Kidney epithelial cell (primary cell): ENCODE measurements around the gene UIMC1. TPM values are rescaled to one million over a fixed set of nuclear protein-coding genes. Genes with fewer than 3 reads are reported as not detected.

Experiments
- DNase-seq: peaks from one replicate; pipeline ENCODE4 v3.0.0-alpha.2; 2010; ENCODE audit warnings: low read depth
- H3K27me3 ChIP-seq: 2 replicates; pipeline ENCODE4 v1.6.0; 2011; ENCODE audit warnings: low read length; ENCODE audit not compliant: control insufficient read depth, insufficient read depth
- H3K36me3 ChIP-seq: 2 replicates; pipeline ENCODE4 v1.5.1; 2011; ENCODE audit warnings: low read length; ENCODE audit not compliant: control insufficient read depth, insufficient read depth
- H3K4me3 ChIP-seq: 2 replicates; pipeline ENCODE4 v1.5.1; 2011; ENCODE audit warnings: low read depth, mild to moderate bottlenecking, control low read depth, low read length
- total RNA-seq: library from RNA; depleted of rRNA; stranded (reverse); fragments of >200 nt; gene quantifications from 2 replicates; pipeline ENCODE4 v1.2.3, GENCODE V29; 2015
- TF ChIP-seq, protein P1 (sequence below): IDR thresholded peaks from 2 replicates; pipeline ENCODE4 v1.5.1; 2011; ENCODE audit warnings: mild to moderate bottlenecking, moderate library complexity, low read length, control low read depth, inconsistent platforms; ENCODE audit not compliant: insufficient read depth, poor library complexity, severe bottlenecking

Gene UIMC1
- total RNA-seq, 1 donor from 2014 or later = 24.5 TPM

DNA sequence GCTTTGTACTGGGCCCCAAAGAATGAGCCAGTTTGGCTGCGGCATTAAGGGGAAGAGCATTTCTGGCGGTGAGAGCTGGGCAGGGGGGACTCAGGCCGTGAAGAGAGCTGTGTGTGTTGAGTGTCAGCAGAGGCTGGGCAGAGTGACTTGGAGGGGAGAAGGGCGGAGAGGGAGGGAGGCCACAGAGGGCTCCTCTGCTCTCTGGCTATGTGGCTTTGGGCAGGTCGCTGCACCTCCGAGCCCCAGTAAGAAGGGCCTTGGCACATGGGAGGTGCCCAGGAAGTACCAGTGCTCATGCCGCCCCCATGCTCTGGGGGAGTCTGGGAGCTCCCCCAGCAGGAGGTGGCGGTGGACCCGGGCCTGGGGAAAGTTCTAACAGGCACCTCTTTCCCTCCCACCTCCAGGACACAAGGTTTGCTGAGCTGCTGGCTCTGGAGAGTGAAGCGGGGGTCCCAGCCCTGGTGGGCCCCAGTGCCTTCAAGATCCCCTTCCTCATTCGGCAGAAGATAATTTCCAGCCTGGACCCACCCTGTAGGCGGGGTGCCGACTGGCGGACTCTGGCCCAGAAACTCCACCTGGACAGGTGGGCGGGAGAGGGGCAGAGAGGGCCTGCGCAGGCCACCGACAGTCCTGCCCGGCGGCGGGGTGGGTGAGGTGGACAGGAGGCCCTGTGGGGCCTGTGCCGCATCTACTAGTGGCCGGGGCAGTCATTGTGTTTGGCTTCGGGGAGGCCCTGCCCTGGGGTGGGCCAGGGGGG, 127.5 kb downstream of the UIMC1 start:
- Histone ChIP-seq H3K27me3 (peaks cover 45% of the 10 kb centered on the region), H3K4me3 (no peak overlapping the region), H3K36me3 (no peaks in the 10 kb centered on the region)
- no peak for DNase-seq
- TF ChIP-seq, protein P1, sequence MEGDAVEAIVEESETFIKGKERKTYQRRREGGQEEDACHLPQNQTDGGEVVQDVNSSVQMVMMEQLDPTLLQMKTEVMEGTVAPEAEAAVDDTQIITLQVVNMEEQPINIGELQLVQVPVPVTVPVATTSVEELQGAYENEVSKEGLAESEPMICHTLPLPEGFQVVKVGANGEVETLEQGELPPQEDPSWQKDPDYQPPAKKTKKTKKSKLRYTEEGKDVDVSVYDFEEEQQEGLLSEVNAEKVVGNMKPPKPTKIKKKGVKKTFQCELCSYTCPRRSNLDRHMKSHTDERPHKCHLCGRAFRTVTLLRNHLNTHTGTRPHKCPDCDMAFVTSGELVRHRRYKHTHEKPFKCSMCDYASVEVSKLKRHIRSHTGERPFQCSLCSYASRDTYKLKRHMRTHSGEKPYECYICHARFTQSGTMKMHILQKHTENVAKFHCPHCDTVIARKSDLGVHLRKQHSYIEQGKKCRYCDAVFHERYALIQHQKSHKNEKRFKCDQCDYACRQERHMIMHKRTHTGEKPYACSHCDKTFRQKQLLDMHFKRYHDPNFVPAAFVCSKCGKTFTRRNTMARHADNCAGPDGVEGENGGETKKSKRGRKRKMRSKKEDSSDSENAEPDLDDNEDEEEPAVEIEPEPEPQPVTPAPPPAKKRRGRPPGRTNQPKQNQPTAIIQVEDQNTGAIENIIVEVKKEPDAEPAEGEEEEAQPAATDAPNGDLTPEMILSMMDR = no peak

DNA sequence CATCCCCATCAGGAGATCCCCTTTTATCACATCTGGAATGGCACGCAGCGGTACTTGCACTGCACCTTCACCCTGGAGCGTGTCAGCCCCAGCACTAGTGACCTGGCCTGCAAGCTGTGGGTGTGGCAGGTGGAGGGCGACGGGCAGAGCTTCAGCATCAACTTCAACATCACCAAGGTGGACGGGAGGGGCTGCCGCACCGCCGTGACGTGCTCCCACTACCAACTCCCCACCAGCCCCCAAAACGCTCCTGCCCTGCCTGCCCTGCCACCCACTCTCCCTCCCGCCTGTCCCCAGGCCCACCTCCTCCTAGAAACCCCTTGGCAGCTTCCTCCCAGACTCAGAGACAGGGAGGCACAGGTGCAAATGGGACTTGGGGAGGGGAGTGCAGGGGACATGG, 128.1 kb downstream of the UIMC1 start:
- Histone ChIP-seq H3K27me3 (peaks cover 51% of the 10 kb centered on the region), H3K36me3 (no peaks in the 10 kb centered on the region), H3K4me3 (no peak overlapping the region)
- no peak for DNase-seq
- TF ChIP-seq, protein P1 = no peak

DNA sequence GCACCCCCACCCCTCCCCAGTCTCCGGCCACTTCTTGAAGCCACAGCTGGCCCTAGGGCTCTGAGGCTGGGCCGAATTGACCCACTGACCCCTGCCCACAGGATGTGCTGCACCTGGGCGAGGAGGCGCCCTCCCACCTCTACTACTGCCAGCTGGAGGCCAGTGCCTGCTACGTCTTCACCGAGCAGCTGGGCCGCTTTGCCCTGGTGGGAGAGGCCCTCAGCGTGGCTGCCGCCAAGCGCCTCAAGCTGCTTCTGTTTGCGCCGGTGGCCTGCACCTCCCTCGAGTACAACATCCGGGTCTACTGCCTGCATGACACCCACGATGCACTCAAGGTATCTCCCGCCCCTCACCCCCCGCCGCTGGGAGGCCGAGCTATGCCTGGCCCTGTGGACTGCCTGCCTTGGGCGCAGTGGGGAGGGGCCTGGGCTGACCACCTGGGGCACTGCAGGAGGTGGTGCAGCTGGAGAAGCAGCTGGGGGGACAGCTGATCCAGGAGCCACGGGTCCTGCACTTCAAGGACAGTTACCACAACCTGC, 128.7 kb downstream of the UIMC1 start:
- Histone ChIP-seq H3K4me3 (no peak overlapping the region), H3K36me3 (no peaks in the 10 kb centered on the region), H3K27me3 (peaks cover 52% of the 10 kb centered on the region)
- DNase-seq = no peak
- TF ChIP-seq, protein P1 = no peak

DNA sequence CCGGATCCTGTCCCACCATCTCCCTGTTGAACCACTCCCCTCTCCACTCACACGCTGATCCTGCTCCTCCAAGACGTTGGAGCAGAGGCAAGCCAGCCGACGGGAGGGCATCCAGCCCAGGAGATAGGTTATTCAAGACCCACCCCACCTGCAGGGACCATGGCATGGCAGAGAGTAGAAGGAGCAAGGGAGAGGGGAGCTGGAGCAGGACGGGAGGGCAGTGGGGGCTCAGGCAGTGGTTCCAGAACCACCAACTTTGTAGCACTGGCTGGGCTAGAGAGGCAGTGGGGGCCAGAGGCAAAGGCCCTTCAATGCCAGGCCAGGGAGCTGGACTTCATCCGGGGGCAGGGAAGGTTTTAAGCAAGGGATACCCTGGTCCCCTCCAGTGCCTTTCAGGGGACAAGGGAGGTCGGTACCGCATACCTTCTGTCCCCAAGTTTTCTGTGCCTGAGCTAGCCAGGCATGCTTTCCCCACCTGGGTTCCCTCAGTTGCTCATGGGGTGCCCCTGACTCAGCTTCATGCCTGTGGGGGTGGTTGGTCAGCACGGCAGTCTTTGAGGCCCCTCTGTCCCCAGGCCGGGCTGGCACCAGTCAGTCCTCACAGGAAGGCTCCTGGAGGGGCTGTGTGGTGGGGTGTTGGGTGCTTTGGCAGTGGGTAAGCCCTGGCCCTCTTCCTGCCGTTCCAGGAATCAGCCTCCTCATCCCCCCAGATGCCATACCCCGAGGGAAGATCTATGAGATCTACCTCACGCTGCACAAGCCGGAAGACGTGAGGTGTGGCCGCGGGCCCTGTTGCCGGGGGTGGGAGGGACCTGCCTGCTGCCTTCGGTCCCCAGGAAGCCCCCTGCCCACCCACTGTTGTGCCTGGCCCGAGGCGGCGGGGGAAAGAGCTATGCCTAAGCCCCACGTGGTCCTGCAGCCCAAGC, 129.8 kb downstream of the UIMC1 start:
- H3K27me3 ChIP-seq = peaks cover 52% of the 10 kb centered on the region
- DNase-seq = no peak
- no peaks in the 10 kb centered on the region for H3K36me3 ChIP-seq
- no peak overlapping the region for H3K4me3 ChIP-seq
- TF ChIP-seq, protein P1 = no peak

DNA sequence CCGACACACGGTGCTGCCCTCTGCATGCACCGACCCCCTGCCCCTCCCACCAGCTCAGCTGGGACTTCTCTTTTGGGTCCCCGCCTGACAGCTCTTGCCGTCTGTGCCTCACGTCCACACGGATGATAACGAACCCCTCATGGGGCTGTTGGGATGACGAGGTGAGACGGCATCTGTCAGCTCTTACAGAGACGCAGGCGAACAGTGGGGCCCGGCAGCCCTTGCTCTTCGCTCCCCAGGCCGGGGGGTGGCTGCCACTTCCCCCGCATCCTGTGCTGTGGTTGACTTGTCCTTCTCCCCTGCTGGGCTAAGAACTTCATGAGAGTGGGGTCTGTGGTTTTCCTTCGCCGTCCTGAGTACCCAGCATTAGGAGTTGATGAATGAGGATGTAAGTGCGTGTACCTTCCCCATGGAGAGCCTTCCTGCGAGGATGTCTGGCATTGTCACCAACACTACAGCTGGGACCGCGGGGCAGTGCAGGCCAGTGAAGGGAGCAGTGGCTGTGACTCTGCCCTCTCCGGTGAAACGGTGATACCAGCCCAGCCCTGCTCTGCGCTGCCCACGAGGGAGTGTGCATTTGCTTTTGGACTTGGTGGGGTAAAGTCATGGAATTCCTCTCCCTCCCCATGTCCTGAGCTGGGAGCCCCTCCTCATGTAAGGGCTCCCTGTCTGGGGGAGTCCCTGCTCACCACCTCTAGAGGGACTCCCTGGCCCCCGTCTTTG, 130.6 kb downstream of the UIMC1 start:
- Histone ChIP-seq H3K27me3 (peaks cover 52% of the 10 kb centered on the region), H3K4me3 (no peak overlapping the region), H3K36me3 (no peaks in the 10 kb centered on the region)
- no peak for DNase-seq
- TF ChIP-seq, protein P1 = no peak
